ENCODE data around the gene MRGPRD.

- TF ChIP-seq DPF2 (IDR thresholded peaks at IDR 0.05) (no peak), SRF (IDR thresholded peaks at IDR 0.05; ENCODE audit: low read depth in 2 of 2, low read length in 2 of 2) (no peak), ZNF24 (IDR thresholded peaks at IDR 0.05) (no peak), CTCF (IDR thresholded peaks at IDR 0.05 in 2 of 3, conservative IDR thresholded peaks at IDR 0.05 in 1 of 3; ENCODE audit: control insufficient read depth in 2 of 3, extremely low read depth in 1 of 3, insufficient read depth in 1 of 3, low read depth in 3 of 3, low read length in 3 of 3) (no peak), TAF1 (IDR thresholded peaks at IDR 0.05; ENCODE audit: borderline replicate concordance, low read depth, low read length) (no peak), RBBP5 (conservative IDR thresholded peaks at IDR 0.05) (no peak), ATF2 (IDR thresholded peaks at IDR 0.05; ENCODE audit: low read length) (no peak)
These were observed 18.1 kb downstream of the MRGPRD start for GRCh38 chr11:68962527-68963250.

All from GM12878 (cell line).